Epithelial cell of proximal tubule (primary cell): ENCODE data around the gene LY6G6D. TPM values are rescaled to one million over a fixed set of nuclear protein-coding genes. Genes with fewer than 3 reads are reported as not detected.

Source experiments
- DNase-seq: peaks from one replicate; pipeline ENCODE4 v3.0.0-alpha.2; 2011; ENCODE audit warnings: low read depth
- H3K4me3 ChIP-seq: 2 replicates; pipeline ENCODE4 v1.5.1; 2011; ENCODE audit warnings: low read depth, mild to moderate bottlenecking, low read length
- total RNA-seq: library from RNA; depleted of rRNA; stranded (reverse); fragments of >200 nt; gene quantifications from 2 replicates; pipeline ENCODE4 v1.2.3, GENCODE V29; 2015
- TF ChIP-seq, protein P1 (sequence below): conservative IDR thresholded peaks from 2 replicates; pipeline ENCODE4 v1.5.1; 2012; ENCODE audit warnings: low read depth, mild to moderate bottlenecking, low read length

LY6G6D gene, protein sequence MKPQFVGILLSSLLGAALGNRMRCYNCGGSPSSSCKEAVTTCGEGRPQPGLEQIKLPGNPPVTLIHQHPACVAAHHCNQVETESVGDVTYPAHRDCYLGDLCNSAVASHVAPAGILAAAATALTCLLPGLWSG
- not detected in 2 replicates for total RNA-seq

DNA sequence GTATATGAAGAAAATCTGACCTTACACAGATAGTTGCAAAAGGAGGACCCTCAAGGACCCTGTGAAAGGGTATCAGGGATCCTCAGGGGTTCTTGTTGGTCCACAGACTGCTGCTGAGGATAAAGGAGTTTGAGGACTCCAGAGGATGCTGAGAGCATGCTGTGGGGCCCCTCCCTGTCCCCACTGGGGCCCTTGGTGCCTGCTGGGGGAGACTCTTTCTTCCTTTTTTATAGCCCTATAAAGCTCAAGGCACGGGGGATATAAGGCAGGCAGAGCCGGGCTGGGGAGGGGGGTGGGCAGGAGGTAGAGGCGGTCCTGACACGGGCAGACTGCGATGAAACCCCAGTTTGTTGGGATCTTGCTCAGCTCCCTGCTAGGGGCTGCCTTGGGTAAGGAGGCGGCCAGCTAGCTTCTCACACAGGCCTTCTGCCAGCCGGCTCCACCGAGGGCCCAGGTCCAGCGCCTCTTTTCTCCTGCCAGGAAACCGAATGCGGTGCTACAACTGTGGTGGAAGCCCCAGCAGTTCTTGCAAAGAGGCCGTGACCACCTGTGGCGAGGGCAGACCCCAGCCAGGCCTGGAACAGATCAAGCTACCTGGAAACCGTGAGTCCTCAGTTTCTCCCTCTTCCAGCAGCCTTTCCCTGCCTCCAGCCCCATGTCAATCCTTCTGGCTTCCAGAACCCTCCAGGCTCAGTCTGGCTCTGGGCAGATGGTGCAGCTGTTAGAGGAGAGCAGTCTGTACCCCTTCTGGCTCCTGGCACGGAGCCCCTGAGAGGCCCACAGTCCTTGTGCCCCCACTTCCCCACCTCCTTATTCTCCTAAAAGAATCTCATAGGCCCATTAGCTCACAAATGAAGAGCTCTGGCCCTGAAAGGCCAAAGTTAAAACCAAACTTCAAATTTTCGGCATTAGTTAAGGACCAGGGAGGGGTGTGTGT, at the start of gene LY6G6D:
TSS of gene LY6G6D (plus strand) at position 327 of the 937 bp plus-strand sequence. CDS start at position 335, 8 bp downstream.
- TF ChIP-seq, protein P1, sequence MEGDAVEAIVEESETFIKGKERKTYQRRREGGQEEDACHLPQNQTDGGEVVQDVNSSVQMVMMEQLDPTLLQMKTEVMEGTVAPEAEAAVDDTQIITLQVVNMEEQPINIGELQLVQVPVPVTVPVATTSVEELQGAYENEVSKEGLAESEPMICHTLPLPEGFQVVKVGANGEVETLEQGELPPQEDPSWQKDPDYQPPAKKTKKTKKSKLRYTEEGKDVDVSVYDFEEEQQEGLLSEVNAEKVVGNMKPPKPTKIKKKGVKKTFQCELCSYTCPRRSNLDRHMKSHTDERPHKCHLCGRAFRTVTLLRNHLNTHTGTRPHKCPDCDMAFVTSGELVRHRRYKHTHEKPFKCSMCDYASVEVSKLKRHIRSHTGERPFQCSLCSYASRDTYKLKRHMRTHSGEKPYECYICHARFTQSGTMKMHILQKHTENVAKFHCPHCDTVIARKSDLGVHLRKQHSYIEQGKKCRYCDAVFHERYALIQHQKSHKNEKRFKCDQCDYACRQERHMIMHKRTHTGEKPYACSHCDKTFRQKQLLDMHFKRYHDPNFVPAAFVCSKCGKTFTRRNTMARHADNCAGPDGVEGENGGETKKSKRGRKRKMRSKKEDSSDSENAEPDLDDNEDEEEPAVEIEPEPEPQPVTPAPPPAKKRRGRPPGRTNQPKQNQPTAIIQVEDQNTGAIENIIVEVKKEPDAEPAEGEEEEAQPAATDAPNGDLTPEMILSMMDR: no peak
- DNase-seq: no peak
- no peak within 1 kb of the TSS for H3K4me3 ChIP-seq

DNA sequence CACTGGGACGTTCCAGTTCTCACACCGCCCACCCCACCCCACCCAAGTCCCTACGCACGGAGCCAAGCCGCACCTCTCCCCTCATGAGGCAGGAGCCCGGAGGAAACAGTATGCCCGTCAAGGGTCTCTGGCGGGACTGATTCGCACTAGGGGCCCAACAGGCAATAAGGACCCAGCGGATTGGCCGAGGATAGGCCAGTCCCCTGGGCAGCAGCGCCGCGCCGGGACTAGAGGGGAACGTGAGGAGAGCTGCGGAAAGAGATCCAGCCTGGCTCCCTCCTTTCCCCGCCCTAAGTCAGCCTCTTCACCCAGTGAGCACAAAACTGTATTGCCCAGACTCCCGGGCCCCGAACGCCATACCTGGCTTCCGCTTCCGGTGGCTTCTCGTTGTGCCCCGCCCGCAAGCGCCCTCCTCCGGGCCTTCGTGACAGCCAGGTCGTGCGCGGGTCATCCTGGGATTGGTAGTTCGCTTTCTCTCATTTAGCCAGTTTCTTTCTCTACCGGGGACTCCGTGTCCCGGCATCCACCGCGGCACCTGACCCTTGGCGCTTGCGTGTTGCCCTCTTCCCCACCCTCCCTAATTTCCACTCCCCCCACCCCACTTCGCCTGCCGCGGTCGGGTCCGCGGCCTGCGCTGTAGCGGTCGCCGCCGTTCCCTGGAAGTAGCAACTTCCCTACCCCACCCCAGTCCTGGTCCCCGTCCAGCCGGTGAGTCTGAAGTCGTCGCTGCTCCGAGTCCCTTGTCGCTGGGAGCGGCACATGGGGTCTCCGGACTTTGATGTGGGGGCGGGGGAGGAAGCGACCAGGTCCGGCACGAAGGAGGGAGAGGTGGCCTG, 49.4 kb upstream of the LY6G6D start, which contains the start of gene CSNK2B:
TSS of gene CSNK2B (plus strand) at position 580 of the 836 bp plus-strand sequence. CDS start 752 bp downstream, outside the sequence.
- DNase-seq: peak; percentile 77
- TF ChIP-seq, protein P1: no peak
- peak within 1 kb of the TSS; percentile 98 for H3K4me3 ChIP-seq

DNA sequence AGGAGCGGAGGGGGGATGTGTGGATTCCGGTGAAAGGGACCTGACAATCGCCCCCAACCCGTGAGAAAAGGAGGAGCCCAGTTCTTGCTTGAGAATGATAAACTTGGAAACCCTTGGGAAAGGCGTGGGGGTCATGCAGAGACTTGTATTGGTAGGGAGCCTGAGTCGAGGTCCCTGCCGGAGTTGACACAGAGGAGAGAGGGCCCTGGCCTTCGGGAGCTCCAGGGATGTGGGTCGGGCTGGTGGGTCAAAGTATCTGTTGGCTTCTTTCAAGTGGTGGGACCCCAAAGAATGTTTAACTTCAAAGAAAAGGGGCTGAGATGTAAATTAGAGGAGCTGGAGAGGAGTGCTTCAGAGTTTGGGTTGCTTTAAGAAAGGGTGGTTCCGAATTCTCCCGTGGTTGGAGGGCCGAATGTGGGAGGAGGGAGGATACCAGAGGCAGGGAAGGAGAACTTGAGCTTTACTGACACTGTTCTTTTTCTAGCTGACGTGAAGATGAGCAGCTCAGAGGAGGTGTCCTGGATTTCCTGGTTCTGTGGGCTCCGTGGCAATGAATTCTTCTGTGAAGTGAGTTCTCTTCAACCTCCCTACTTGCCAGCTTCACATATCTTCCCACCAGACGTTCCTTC, 48.7 kb upstream of the LY6G6D start:
- DNase-seq: no peak
- TF ChIP-seq, protein P1: no peak
- H3K4me3 ChIP-seq: peak overlapping the region; percentile 98

DNA sequence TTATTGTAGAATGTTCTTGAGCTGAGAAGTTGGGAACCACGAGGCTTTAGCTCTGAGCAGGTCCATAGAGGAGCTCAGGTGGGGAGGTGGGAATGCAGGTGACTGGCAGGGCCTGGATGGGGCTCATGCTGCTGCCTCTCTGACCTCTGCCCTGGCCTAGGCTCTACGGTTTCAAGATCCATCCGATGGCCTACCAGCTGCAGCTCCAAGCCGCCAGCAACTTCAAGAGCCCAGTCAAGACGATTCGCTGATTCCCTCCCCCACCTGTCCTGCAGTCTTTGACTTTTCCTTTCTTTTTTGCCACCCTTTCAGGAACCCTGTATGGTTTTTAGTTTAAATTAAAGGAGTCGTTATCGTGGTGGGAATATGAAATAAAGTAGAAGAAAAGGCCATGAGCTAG, 45.5 kb upstream of the LY6G6D start, which contains the start of gene LY6G5B:
TSS of gene LY6G5B (plus strand) at position 301 of the 400 bp plus-strand sequence. CDS start 975 bp downstream, outside the sequence.
- DNase-seq: no peak
- TF ChIP-seq, protein P1: no peak
- no peak within 1 kb of the TSS for H3K4me3 ChIP-seq

DNA sequence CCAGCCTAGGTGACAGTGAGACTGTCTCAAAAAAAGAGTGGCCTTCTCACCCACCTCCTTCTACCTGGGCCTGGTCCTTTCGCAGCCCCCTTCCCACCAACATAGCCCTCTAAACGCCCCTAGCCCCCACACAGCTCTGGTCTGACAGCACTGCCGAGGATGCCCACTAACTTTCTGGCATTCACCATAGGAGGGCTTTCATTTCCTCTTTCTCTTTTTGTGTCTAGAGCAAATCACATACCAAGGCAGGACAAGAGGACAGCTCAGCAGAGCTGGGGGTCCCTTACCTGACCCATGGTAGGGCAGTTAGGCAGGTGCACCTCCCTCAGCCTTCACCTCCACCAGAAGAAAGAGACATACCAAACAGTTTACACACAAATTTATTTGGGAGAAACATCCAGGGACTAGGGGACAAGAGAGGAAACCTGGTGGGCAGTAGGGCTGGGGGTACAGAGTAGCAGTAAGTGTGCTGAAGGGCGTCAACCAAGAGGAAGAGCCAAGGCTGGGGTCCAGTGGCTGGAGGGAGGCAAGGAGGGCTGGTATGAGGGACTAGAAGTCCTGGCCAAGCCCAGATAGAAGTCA, 38.7 kb upstream of the LY6G6D start:
- TF ChIP-seq, protein P1: no peak
- DNase-seq: no peak

DNA sequence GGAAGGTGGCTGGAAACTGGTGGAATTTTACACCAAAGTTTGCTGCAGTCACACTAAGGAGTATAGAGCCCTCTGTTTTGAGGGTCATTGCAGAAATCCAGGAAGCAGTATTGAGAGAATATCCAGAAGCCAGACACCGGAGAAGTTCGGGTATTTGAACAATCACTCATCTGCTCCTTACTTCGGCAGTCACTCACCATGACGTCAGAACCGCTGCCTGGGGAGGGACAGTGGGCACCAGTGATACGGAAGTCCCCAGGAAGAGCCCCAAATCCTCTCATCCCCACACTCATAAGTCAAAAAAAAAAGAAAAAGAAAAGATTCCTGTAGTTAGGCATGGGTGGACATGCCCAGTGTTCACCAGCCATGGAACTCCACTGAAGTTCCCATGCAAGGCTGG, 38.2 kb upstream of the LY6G6D start:
- TF ChIP-seq, protein P1: no peak
- DNase-seq: no peak
- H3K4me3 ChIP-seq: no peak overlapping the region

More for the DNA sequence above, 38.7 kb upstream of the LY6G6D start:
- no peak overlapping the region for H3K4me3 ChIP-seq
